GM10248 (cell line): Measurements from ENCODE around the gene CSNK2A3.

Experiments
- CTCF ChIA-PET: fragments of 300-600 bp; sonication (Branson Sonifier 250); formaldehyde crosslinking; extraction: SDS; loops from one replicate; lab custom pipeline; 2021; ENCODE audit warnings: antibody characterized with exemption; lab: Yijun Ruan, JAX
- POLR2A ChIA-PET: fragments of 350-650 bp; sonication (Branson Sonifier 250); formaldehyde crosslinking; extraction: SDS; loops from one replicate; lab custom pipeline; 2020; ENCODE audit warnings: antibody characterized with exemption; lab: Yijun Ruan, JAX
- DNase-seq: peaks from one replicate; pipeline ENCODE4 v3.0.0; 2012; ENCODE audit errors: extremely low spot score
- TF ChIP-seq, protein P1 (sequence below): IDR thresholded peaks from 2 replicates; pipeline ENCODE4 v1.5.1; 2012; ENCODE audit warnings: mild to moderate bottlenecking, low read depth; ENCODE audit errors: extremely low read depth, missing control alignments, control extremely low read depth

Gene CSNK2A3

GRCh38 chr11:11347592-11347991, 5.5 kb downstream of the CSNK2A3 start:
- DNase-seq, result no peak
- TF ChIP-seq, protein P1, sequence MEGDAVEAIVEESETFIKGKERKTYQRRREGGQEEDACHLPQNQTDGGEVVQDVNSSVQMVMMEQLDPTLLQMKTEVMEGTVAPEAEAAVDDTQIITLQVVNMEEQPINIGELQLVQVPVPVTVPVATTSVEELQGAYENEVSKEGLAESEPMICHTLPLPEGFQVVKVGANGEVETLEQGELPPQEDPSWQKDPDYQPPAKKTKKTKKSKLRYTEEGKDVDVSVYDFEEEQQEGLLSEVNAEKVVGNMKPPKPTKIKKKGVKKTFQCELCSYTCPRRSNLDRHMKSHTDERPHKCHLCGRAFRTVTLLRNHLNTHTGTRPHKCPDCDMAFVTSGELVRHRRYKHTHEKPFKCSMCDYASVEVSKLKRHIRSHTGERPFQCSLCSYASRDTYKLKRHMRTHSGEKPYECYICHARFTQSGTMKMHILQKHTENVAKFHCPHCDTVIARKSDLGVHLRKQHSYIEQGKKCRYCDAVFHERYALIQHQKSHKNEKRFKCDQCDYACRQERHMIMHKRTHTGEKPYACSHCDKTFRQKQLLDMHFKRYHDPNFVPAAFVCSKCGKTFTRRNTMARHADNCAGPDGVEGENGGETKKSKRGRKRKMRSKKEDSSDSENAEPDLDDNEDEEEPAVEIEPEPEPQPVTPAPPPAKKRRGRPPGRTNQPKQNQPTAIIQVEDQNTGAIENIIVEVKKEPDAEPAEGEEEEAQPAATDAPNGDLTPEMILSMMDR, result no peak
- POLR2A ChIA-PET, result no interaction called here
- CTCF ChIA-PET, result no interaction called here

DNA sequence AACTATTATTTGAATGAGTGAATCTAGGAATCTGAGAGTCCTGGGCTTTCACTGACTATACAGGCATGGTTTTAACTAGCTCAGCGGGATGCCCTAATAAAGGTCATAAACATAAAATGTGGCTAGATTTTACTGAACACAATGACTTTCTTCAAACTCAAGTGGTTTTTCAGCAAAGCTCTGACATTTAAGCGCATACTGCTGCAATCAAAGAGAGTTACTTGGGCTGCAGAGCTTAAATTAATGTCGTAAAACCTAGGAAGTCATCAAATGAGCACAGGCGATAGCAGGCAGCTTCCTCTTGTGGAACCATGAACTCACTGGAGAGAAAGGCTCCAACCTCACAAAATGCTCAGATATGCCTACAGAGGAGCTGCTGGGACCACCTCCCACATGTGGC, 6.7 kb downstream of the CSNK2A3 start:
- CTCF ChIA-PET, result interaction anchor here (0.8 to 1.1 kb wide), 2 partner anchors 20 to 275 kb away, joined by 3 read pairs; partner anchors contain the start of gene GALNT18
- TF ChIP-seq, protein P1, result no peak
- DNase-seq, result no peak
- POLR2A ChIA-PET, result no interaction called here

DNA sequence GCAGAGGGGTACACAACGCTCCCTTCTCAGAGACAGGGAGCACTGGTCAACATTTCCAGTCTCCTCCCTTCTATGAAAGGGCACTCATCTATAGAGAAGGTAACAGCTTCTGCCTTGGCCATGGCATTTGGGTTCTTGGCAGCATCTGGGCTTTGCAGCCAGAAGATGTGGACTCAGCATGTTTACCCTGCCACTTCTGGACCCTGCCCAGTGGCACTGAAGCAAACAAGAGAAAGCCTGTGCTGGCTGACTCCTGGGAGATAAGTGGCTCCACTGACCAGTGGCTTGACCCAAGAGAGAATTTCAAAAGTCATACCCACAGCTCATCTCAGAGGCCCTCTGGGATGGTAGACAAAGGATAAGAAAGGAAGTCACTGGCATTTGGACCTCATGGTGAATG, 8.0 kb downstream of the CSNK2A3 start:
- TF ChIP-seq, protein P1, result no peak
- ChIA-PET CTCF (no interaction called here), POLR2A (no interaction called here)
- no peak for DNase-seq

DNA sequence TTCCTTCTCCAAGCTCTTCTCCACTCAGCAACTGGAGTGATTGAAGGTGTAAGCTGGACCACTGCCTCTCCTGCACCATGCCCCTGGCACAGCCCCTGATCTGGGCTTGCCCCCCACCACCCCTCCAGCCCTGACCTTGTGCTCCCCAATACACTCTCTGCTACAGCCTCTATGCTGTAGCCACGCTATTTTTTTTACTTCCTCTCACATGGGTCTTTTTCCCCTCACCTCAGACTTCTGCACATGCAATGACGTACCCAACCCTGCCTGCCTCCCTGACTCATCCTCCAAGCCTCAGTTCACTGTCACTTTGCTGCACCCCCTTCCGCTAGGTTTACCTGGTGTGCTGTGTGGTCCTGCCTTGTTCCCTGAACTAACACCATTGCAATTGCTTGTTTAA, 9.0 kb downstream of the CSNK2A3 start:
- TF ChIP-seq, protein P1, result no peak
- CTCF ChIA-PET, result no interaction called here
- peak; percentile 35 for DNase-seq
- POLR2A ChIA-PET, result no interaction called here

GRCh38 chr11:11338304-11338703, 14.7 kb downstream of the CSNK2A3 start:
- ChIA-PET POLR2A (no interaction called here), CTCF (no interaction called here)
- DNase-seq, result no peak
- TF ChIP-seq, protein P1, result no peak

- no peak for DNase-seq
- CTCF ChIA-PET, result no interaction called here
- POLR2A ChIA-PET, result no interaction called here
- TF ChIP-seq, protein P1, result no peak
Measured at GRCh38 chr11:11336664-11337063, 16.4 kb downstream of the CSNK2A3 start.

DNA sequence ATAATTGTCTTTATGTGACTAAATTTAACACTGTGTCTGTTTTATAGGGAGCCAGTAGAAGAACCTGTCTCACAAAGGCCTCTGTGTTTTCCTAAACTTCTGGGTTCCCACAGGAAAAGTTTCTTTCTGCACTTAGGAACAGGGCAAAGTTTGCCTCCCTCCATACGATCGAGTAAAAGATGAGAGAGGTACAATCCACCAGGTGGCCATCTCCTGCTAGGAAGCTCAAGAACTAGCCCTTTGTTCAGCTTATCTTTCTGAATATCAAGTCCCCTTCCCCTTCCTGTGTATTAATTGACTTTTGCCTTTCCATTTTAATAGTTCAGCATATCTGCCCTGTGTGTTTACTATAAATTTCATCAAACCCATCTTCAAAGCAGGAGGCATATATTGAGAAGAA, 18.0 kb downstream of the CSNK2A3 start:
- TF ChIP-seq, protein P1, result no peak
- no peak for DNase-seq
- CTCF ChIA-PET, result no interaction called here
- POLR2A ChIA-PET, result no interaction called here
